ENCODE results near the gene TM4SF1. TPM values are rescaled to one million over a fixed set of nuclear protein-coding genes. Genes with fewer than 3 reads are reported as not detected.

Gene TM4SF1
- total RNA-seq, 2 donors from 2014 or later: 211 to 341 TPM

- DNase-seq (ENCODE audit: low spot score): no peak
- no peaks in the 10 kb centered on the region for H3K27me3 ChIP-seq
- H3K4me1 ChIP-seq: peaks cover 0 to 30% of the 10 kb centered on the region in 2 donors
- peak overlapping the region; percentile 46 to 55 for H3K4me3 ChIP-seq
- TF ChIP-seq, protein P1, sequence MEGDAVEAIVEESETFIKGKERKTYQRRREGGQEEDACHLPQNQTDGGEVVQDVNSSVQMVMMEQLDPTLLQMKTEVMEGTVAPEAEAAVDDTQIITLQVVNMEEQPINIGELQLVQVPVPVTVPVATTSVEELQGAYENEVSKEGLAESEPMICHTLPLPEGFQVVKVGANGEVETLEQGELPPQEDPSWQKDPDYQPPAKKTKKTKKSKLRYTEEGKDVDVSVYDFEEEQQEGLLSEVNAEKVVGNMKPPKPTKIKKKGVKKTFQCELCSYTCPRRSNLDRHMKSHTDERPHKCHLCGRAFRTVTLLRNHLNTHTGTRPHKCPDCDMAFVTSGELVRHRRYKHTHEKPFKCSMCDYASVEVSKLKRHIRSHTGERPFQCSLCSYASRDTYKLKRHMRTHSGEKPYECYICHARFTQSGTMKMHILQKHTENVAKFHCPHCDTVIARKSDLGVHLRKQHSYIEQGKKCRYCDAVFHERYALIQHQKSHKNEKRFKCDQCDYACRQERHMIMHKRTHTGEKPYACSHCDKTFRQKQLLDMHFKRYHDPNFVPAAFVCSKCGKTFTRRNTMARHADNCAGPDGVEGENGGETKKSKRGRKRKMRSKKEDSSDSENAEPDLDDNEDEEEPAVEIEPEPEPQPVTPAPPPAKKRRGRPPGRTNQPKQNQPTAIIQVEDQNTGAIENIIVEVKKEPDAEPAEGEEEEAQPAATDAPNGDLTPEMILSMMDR (IDR thresholded peaks at IDR 0.05): no peak
- H3K27ac ChIP-seq: peak overlapping the region; percentile 75 to 82
- H3K36me3 ChIP-seq: peaks cover 17% of the 10 kb centered on the region
- H3K9me3 ChIP-seq: no peaks in the 10 kb centered on the region
Observed at GRCh38 chr3:149376718-149377407, 586 bp downstream of the TM4SF1 start.

- H3K27me3 ChIP-seq: no peaks in the 10 kb centered on the region
- no peaks in the 10 kb centered on the region for H3K9me3 ChIP-seq
- H3K4me3 ChIP-seq: peak overlapping the region; percentile 46 to 55
- peak overlapping the region; percentile 75 to 82 for H3K27ac ChIP-seq
- TF ChIP-seq, protein P1 (IDR thresholded peaks at IDR 0.05): no peak
- no peak for DNase-seq (ENCODE audit: low spot score)
- H3K4me1 ChIP-seq: peaks cover 0 to 36% of the 10 kb centered on the region in 2 donors
- peaks cover 29% of the 10 kb centered on the region for H3K36me3 ChIP-seq
Observed at GRCh38 chr3:149375501-149376196, 1.8 kb downstream of the TM4SF1 start.

GRCh38 chr3:149374793-149375500, 2.5 kb downstream of the TM4SF1 start:
- Histone ChIP-seq H3K4me1 (peaks cover 0 to 36% of the 10 kb centered on the region in 2 donors), H3K27ac (peak overlapping the region; percentile 75 to 82), H3K4me3 (peak overlapping the region; percentile 46 to 55), H3K9me3 (no peaks in the 10 kb centered on the region), H3K36me3 (peaks cover 36% of the 10 kb centered on the region), H3K27me3 (no peaks in the 10 kb centered on the region)
- TF ChIP-seq, protein P1 (IDR thresholded peaks at IDR 0.05): no peak
- no peak for DNase-seq (ENCODE audit: low spot score)

- Histone ChIP-seq H3K36me3 (peaks cover 40% of the 10 kb centered on the region), H3K27me3 (no peaks in the 10 kb centered on the region), H3K9me3 (no peaks in the 10 kb centered on the region), H3K4me1 (peaks cover 0 to 36% of the 10 kb centered on the region in 2 donors), H3K27ac (peak overlapping the region; percentile 75 to 82), H3K4me3 (peak overlapping the region; percentile 46 to 55)
- TF ChIP-seq, protein P1 (IDR thresholded peaks at IDR 0.05): no peak
- DNase-seq (ENCODE audit: low spot score): no peak
Observed at GRCh38 chr3:149374391-149374790, 3.1 kb downstream of the TM4SF1 start.

DNA sequence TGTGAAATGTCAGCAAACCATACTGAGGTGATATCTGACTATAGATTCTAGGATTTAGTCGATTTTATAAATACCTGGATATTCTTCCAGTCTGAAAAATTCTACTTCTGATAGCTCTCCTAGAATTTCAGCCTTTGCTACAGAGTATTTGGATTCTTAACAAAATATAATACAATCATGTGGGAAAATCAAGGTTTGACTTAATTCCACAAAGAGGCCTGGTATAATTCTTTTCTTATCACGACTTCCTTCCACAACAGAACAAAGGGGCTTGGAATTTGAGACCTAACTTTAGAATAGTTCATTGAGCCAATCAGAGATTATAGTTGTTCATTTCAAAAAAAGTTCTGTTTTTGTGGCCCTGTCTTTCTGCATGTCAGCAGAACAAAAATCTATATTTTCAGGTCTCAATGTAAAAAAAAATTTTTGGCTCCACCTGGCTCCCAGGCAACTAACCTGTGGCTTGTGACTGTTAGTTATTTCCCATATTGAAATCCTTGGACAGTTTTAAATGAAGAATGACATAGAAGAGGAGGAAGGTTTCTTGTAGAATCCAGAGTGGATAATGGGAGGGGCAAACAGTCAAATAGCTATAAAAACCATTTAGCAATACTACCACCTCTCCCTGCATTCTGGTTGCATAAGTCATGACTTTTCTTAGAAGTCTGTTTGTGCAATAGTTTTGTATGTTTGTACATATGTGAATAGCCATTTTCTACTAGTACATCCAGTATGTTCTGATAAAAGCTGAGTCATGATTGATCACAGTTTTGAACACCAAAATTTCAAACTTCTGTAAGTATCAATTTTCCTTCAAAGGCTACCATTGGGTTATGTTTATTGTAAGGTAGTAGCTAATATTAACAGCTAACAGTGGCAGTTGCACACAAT, 4.0 kb downstream of the TM4SF1 start:
- TF ChIP-seq, protein P1 (IDR thresholded peaks at IDR 0.05): no peak
- Histone ChIP-seq H3K27ac (peak overlapping the region; percentile 75 to 82), H3K27me3 (no peaks in the 10 kb centered on the region), H3K4me3 (peak overlapping the region; percentile 7 to 55), H3K9me3 (no peaks in the 10 kb centered on the region), H3K36me3 (peaks cover 40% of the 10 kb centered on the region), H3K4me1 (peaks cover 0 to 32% of the 10 kb centered on the region in 2 donors)
- DNase-seq (ENCODE audit: low spot score): no peak

Measured in right atrium auricular region (tissue), 2 donors.